T47D (cell line): ENCODE results near the gene LRRC7.

Source experiments
- DNase-seq, 2 experiments: peaks; one replicate each; pipeline versions ENCODE4 v3.0.0 to v3.0.0-alpha.2; 2011 to 2012; ENCODE audit warnings: low read depth in 1 of 2, low spot score in 1 of 2
- JUND ChIP-seq: IDR thresholded peaks from 2 replicates; pipeline ENCODE4 v1.6.1; 2012; ENCODE audit warnings: low read depth
- in situ Hi-C: cut with HindIII; loops from 2 replicates; pipeline ENCODE4 v1.10.0; 2016; ENCODE audit warnings: low sequenced_read_pairs, low pct_unique_long_range_greater_than_20kb

LRRC7 gene

GRCh38 chr1:69998847-69999246, 431.1 kb downstream of the LRRC7 start:
- TF ChIP-seq JUND, result no peak
- no peak for DNase-seq
- in situ Hi-C loops, result no loop called here

GRCh38 chr1:70003211-70003908, 435.6 kb downstream of the LRRC7 start:
- in situ Hi-C loops, result no loop called here
- DNase-seq, result no peak
- no peak for TF ChIP-seq JUND

GRCh38 chr1:70005386-70006034, 437.8 kb downstream of the LRRC7 start:
- TF ChIP-seq JUND, result no peak
- in situ Hi-C loops, result no loop called here
- no peak for DNase-seq

GRCh38 chr1:70008660-70009059, 440.9 kb downstream of the LRRC7 start:
- in situ Hi-C loops, result no loop called here
- no peak for TF ChIP-seq JUND
- DNase-seq, result no peak

- in situ Hi-C loops, result no loop called here
- no peak for TF ChIP-seq JUND
- no peak for DNase-seq
These were observed 450.0 kb downstream of the LRRC7 start for GRCh38 chr1:70017770-70018169.

GRCh38 chr1:70024272-70024671, 456.6 kb downstream of the LRRC7 start:
- no peak for TF ChIP-seq JUND
- DNase-seq, result no peak
- in situ Hi-C loops, result no loop called here

- TF ChIP-seq JUND, result no peak
- no peak for DNase-seq
- in situ Hi-C loops, result no loop called here
These were observed 457.3 kb downstream of the LRRC7 start for GRCh38 chr1:70025052-70025451.

GRCh38 chr1:70025846-70026245, 458.1 kb downstream of the LRRC7 start:
- no peak for DNase-seq
- TF ChIP-seq JUND, result no peak
- in situ Hi-C loops, result no loop called here

GRCh38 chr1:70033266-70033873, 465.6 kb downstream of the LRRC7 start:
- no peak for TF ChIP-seq JUND
- in situ Hi-C loops, result no loop called here
- DNase-seq, result no peak

GRCh38 chr1:70033936-70034335, 466.2 kb downstream of the LRRC7 start:
- in situ Hi-C loops, result no loop called here
- DNase-seq, result no peak
- no peak for TF ChIP-seq JUND

- peak in 1 of 2 experiments; percentile 67 for DNase-seq
- TF ChIP-seq JUND, result no peak
- in situ Hi-C loops, result no loop called here
These were observed 466.7 kb downstream of the LRRC7 start for GRCh38 chr1:70034403-70034802.

- no peak for TF ChIP-seq JUND
- in situ Hi-C loops, result no loop called here
- peak in 1 of 2 experiments; percentile 12 for DNase-seq
These were observed 470.3 kb downstream of the LRRC7 start for GRCh38 chr1:70038025-70038424.

GRCh38 chr1:70039485-70039884, 471.8 kb downstream of the LRRC7 start:
- in situ Hi-C loops, result no loop called here
- DNase-seq, result no peak
- no peak for TF ChIP-seq JUND
